ENCODE measurements around the gene HGF.

DNA sequence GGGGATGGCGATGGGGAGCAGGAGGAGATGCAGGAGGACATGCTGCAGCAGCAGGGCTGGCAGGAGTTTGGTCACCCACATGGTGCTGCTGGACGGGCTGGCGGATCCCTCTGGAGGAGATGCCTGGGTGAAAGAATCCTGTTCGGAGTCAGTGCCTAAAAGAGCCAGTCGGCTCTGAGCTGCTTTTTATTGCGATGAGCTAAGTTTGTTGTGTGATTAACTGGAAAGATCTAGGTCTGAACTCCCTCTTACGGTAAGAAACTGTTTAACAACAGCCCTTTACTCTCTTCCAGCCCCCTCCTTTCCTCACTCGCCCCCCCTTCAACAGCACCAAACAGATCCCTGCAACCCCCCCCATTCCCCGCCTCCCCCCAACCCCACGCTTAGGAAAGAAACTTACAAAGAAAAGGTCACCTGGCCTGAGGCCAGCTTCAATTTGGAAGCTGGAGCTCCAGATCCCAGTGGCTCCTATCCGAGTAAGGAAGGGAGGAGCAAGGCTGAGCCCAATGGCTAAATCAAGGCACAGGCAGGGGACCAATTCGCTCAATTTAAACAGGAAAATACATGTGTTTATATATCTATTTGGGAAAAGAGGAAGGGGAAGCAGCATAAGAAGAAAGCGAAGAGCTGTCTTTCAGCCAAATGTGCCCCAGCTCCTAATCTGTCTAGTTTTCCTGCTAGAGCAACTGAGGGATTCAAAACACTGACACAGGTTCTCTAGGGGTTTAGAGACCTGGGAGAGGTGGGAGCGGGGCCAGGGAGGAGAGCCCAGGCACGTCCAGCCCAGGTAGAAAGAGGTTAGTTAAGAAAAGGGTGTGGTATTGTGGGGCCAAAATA is at the start of gene HGF:
- TF ChIP-seq, protein P1, sequence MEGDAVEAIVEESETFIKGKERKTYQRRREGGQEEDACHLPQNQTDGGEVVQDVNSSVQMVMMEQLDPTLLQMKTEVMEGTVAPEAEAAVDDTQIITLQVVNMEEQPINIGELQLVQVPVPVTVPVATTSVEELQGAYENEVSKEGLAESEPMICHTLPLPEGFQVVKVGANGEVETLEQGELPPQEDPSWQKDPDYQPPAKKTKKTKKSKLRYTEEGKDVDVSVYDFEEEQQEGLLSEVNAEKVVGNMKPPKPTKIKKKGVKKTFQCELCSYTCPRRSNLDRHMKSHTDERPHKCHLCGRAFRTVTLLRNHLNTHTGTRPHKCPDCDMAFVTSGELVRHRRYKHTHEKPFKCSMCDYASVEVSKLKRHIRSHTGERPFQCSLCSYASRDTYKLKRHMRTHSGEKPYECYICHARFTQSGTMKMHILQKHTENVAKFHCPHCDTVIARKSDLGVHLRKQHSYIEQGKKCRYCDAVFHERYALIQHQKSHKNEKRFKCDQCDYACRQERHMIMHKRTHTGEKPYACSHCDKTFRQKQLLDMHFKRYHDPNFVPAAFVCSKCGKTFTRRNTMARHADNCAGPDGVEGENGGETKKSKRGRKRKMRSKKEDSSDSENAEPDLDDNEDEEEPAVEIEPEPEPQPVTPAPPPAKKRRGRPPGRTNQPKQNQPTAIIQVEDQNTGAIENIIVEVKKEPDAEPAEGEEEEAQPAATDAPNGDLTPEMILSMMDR (IDR thresholded peaks at IDR 0.05; ENCODE audit: poor library complexity) = peak; percentile 28
- no peak for TF ChIP-seq EZH2phosphoT487 (IDR thresholded peaks at IDR 0.05; ENCODE audit: low read depth, severe bottlenecking, unreplicated experiment)

All from hepatocyte (in vitro differentiated cells).